ENCODE results near the gene PSMA8.
"Not testable (repeated sequence)": the region's sequence is repeated elsewhere in the genome, so short reads cannot be mapped to it uniquely, and the experiment has no call there.

Gene PSMA8

GRCh38 chr18:26176134-26176533 lies 42.5 kb downstream of the PSMA8 start:
- no peak for DNase-seq

- DNase-seq = no peak
Observed at GRCh38 chr18:26181343-26181826, 47.7 kb downstream of the PSMA8 start.

DNA sequence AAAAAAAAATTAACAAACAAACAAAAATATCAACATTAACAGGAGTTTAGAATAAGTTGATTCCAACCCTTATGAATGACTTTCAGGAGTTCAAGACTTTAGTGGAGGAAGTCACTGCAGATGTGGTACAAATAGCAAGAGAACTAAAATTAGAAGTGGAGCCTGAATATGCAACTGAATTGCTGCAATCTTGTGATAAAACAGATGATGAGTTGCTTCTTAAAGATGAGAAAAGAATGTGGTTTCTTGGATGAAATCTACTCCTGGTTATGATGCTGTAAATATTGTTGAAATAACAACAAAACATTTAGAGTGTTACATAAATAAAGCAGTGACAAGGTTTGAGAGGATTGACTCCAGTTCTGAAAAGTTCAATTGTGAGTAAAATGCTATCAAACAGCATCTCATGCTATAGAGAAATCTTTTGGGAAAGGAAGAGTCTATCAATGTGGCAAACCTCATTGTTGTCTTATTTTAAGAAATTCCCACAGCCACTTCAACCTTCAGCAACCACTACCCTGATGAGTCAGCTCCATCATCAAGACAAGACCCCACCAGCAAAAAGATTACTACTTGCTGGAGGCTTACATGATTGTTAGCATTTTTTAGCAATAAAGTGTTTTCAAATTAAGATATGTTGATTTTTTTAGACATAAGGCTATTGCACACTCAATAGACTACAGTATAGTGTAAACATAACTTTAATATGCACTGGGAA lies 49.9 kb downstream of the PSMA8 start:
- DNase-seq = no peak

DNA sequence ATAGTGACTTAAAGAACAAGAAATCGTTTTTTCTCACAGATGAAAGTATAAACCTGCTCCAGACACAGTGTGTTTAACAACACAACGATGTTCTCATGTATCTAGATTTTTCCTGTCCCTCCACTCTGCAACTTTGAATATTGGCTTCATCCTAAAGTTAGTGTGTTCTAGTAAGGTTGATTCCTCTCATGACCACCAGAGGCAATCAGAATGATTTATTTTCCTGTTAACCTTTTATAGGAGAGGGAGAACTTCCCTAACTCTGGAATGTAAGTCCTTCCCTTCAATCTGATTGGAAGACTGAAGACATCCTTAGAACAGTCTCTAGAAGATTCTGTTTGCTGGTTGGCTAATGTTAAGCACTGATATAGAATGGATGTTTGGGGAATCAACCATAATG lies 51.6 kb downstream of the PSMA8 start:
- no peak for DNase-seq

- DNase-seq = no peak
Observed at GRCh38 chr18:26190506-26190905, 56.8 kb downstream of the PSMA8 start.

DNA sequence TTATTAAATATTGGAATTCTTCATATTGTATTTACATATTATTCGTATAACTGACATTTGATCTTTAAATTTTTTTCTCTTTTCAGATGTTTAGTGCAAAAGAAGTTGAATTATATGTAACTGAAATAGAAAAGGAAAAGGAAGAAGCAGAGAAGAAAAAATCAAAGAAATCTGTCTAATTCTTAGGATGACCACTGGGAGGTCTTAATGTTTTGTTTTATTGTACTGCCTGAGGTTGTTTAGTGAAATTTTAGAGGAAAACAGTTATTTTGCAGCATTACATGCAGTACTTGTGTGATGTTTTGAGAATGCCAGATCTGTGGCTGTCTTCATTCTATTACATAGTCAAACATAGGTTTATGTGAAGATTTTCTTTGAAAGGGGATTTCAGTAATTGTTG lies 58.6 kb downstream of the PSMA8 start:
- DNase-seq = no peak

DNA sequence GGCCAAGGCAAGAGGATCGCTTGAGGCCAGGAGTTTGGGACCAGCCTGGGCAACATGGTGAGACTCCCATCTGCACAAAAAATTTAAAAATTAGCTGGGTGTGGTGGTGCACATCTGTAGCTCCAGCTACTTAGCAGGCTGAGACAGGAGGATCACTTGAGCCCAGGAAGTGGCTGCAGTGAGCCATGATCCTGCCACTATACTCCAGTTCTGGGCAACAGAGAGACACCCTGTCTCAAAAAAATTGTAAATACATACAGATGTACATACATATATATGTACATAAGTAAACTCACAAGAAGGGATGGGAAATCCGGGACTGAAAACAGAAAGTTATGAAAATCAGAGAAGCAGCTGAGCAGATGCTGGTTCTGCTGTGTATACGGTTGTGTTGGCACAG lies 62.9 kb downstream of the PSMA8 start:
- no peak for DNase-seq

DNA sequence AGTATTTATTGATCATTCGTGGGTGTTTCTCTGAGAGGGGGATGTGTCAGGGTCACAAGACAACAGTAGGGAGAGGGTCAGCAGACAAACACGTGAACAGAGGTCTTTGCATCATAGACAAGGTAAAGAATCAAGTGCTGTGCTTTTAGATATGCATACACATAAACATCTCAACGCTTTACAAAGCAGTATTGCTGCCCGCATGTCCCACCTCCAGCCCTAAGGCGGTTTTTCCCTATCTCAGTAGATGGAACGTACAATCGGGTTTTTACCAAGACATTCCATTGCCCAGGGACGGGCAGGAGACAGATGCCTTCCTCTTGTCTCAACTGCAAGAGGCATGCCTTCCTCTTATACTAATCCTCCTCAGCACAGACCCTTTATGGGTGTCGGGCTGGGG lies 68.3 kb downstream of the PSMA8 start:
- DNase-seq = not testable (repeated sequence)

DNA sequence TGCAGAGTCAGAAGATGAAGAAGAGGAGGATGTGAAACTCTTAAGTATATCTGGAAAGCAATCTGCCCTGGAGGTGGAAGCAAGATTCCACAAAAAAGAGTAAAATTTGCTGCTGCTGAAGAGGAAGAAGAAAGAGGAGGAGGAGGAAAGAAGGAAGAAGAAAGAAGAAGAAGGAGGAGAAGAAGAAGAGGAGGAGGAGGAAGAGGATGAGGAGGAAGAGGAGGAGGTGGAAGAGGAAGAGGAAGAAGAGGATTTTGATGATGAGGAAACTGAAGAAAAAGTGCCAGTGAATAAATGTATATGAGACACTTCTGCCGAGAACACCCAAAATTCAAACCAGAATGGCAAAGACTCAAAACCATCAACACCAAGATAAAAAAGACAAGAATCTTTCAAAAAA lies 71.6 kb downstream of the PSMA8 start:
- no peak for DNase-seq

DNA sequence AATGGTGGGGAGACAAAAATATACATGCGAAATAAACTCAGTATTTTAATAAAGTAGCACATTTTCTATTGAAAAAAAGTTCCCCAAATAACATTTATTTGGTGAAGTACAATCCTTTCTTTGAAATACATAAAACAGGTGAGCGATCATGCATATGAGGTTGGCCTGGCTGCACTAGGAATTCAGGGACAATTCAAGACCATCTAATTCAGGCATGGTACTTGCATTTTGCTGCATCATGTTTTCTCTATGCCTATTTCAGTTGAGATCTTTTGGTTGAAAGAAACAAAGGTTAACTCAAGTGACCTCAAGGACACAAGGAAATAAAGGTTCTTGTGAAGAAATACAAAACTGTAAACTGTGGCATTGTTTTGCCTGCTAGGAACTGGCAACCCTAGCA lies 72.8 kb downstream of the PSMA8 start:
- no peak for DNase-seq

DNA sequence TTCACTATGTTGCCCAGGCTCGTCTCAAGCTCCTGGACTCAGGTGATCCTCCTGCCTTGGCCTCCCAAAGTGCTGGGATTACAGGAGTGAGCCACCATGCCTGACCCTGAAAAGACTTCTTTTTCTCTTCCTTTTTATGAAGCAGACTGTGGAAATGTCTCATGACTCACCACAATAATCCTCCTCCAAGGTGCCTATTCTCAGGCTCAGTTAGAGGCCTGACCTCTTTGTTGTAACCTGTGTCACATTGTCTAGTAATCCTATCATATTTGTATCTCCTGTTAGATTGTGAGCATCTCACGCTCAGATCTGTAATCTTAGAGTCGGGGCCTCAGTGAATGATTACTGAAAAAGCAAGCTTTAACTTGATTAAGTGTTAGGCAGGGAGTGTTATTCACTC lies 74.3 kb downstream of the PSMA8 start:
- no peak for DNase-seq

- DNase-seq = no peak
Observed at GRCh38 chr18:26208977-26209376, 75.3 kb downstream of the PSMA8 start.

DNA sequence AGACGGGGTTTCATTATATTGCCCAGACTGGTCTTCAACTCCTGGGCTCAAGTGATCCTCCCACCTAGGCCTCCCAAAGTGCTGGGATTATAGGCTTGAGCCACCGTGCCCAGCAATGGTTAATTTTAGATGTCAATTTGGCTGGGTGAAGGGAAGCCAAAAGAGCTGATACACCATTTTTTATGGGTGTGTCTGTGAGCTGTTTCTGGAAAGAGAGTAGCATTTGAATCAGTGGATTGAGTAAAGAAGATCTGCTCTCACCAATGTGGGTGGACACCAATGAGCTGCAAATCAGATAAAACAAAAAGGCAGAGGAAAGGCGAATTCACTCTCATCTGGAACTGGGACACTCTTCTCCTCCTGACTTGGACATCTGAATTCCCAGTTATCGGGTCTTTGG lies 76.5 kb downstream of the PSMA8 start:
- no peak for DNase-seq

DNA sequence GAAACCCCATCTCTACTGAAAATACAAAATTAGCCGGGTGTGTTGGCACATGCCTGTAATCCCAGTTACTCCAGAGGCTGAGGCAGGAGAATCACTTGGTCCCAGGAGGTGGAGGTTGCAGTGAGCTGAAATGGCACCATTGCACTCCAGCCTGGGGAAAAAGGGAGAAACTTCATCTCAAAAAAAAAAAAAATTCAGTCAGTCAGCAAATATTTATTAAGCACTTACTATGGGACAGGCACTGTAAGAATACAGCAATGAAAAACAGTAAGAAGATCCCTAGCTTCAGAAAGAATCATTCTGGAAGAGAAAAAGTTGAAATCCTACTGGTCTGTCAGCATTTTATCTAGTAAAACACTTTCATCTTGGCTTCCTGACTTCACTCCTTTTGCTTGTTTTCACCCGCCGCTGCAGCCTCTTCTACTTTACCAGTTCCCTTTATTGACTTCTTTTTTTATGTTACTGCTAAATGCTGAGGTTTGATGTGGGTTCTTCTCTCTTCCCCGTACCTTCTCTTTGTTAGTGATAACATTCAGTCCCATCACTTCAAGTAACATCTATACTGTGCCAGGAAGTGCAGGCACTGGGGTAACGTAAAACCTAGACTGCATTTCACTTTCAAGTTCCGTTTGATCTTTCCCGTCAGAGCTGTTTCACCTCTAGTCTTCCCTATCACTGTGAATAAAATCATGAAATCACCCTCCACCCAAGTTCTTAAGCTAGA lies 81.7 kb downstream of the PSMA8 start:
- no peak for DNase-seq

- DNase-seq = no peak
Observed at GRCh38 chr18:26225022-26225693, 91.5 kb downstream of the PSMA8 start.

DNA sequence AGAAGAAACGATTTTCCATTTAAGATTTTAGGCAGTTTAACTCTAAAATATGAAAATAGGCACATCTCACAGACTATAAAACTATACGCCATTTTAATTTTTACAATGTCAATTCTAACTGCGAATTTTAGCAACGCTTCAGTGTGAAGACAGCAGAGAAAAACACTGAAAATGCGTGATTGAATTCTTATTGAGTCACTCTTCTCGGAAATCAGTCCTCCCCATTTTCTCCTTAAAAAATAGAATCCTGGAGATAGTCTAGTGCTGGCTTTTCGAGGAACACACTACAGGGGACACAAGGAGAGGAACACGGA lies 92.2 kb downstream of the PSMA8 start:
- no peak for DNase-seq

GRCh38 chr18:26226229-26227050 lies 92.8 kb downstream of the PSMA8 start, which contains the start of gene TAF4B:
TAF4B (plus strand) TSS chr18:26226445; CDS start chr18:26226934, 489 bp downstream.
- peak; percentile 91 for DNase-seq

- peak; percentile 28 for DNase-seq
Observed at GRCh38 chr18:26227051-26227670, 93.5 kb downstream of the PSMA8 start.

DNA sequence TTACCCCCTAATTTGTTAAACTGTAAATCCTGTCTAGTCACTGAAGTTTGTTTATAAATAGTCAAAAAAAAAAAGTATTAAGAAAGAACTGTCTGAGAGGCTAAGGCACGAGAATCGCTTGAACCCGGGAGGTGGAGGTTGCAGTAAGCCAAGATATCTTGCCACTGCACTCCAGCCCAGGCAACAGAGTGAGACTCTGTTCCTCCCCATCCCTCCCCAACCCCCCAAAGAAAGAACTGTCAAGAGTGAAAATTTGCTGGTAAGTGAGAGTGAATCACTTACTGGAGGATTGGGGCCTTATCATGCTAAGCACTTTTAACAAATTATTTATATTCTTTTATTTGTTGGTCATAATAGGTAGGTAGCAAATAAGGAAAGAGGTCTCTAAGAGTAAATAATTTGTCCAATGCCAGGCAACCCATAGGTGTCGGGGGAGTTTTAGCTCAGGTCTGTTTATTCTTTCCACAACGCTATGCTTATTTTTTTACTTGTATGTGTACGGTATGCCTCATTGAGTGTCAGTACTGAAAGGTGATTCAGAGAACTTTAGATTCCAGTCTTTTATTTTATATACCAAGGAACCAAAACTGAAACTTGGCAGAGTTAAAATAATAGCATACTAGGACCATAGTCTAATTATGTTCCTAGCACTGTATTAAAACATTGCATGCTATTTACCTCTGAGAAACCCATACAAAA lies 95.0 kb downstream of the PSMA8 start:
- no peak for DNase-seq

GRCh38 chr18:26230497-26230896 lies 96.8 kb downstream of the PSMA8 start:
- DNase-seq = no peak

DNA sequence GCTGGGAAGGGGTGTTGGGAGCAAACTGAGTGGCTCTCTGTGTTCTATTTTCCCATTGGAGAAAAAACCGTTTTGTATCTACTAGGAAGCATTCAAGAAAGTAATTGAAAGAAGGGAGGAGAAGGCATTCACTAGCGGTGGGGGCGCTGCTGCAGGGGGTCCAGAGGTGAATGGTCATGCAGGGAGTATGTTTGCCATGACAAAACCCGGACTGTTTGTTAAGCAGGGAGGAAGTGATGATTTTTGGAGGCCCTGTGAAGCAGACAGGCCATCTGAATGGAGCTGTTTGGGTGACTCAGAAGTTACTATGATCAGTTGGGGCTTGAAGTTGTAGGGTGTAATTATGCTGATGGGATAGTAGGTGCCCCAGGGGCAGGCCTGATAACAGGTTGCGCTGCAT lies 99.5 kb downstream of the PSMA8 start:
- DNase-seq = no peak

- DNase-seq = not testable (repeated sequence)
Observed at GRCh38 chr18:26237363-26237762, 103.7 kb downstream of the PSMA8 start.
